ENCODE results near the gene ADORA1.

GRCh38 chr1:203181586-203182386 lies 54.3 kb downstream of the ADORA1 start:
- no peak for TF ChIP-seq CTCF (conservative IDR thresholded peaks at IDR 0.05; ENCODE audit: low read length)
- no peak for TF ChIP-seq EZH2phosphoT487 (IDR thresholded peaks at IDR 0.05; ENCODE audit: borderline replicate concordance, low read depth, low read length)
